B cell (primary cell): ENCODE results near the gene RAPGEF5. TPM values are rescaled to one million over a fixed set of nuclear protein-coding genes. Genes with fewer than 3 reads are reported as not detected.
"Not testable (repeated sequence)": the region's sequence is repeated elsewhere in the genome, so short reads cannot be mapped to it uniquely, and the experiment has no call there.

Experiments used
- ATAC-seq: fragments of 200-7000 bp; cut with Tn5 transposase; one replicate; pipeline ENCODE4 v1.10.0; 2021; ENCODE audit warnings: low read depth, mild to moderate bottlenecking, moderate number of reproducible peaks, moderate library complexity
- CTCF ChIA-PET: fragments of 350-600 bp; sonication (Branson Sonifier 250); formaldehyde crosslinking; loops from one replicate; lab custom pipeline; 2021; ENCODE audit warnings: antibody characterized with exemption, inconsistent platforms; lab: Charles Lee
- POLR2A ChIA-PET: fragments of 350-600 bp; sonication (Branson Sonifier 250); formaldehyde crosslinking; loops from one replicate; lab custom pipeline; 2021; ENCODE audit warnings: antibody characterized with exemption; lab: Charles Lee
- DNase-seq: peaks from one replicate; pipeline ENCODE4 v3.0.0; 2013
- H2AFZ ChIP-seq: 2 replicates; pipeline ENCODE4 v1.6.1; 2012; ENCODE audit warnings: mild to moderate bottlenecking, low read depth, low read length; ENCODE audit not compliant: insufficient read depth, poor library complexity, severe bottlenecking
- H3K27ac ChIP-seq, 2 donors: 1 replicate in 1 of 2; 2 replicates in 1 of 2; pipeline ENCODE4 v1.5.1; 2012 to 2013; ENCODE audit warnings: low read length in 2 of 2, mild to moderate bottlenecking in 2 of 2, moderate library complexity in 1 of 2
- H3K27me3 ChIP-seq, 4 experiments: fragments of 200-600 bp in 1 of 4; sonication (generic) in 1 of 4; replicated peaks in 1 of 4; 1 replicate in 2 of 4; 2 replicates in 2 of 4; pipeline versions ENCODE4 v1.6.1 to v1.7.0; 2013 to 2016; ENCODE audit warnings: low read length in 3 of 4, mild to moderate bottlenecking in 2 of 4, mixed read lengths in 1 of 4, moderate library complexity in 1 of 4; ENCODE audit not compliant: insufficient read depth in 4 of 4, control insufficient read depth in 3 of 4; ENCODE audit errors: control extremely low read depth in 1 of 4
- H3K36me3 ChIP-seq, 2 experiments: replicated peaks in 1 of 2; 1 replicate in 1 of 2; 2 replicates in 1 of 2; pipeline versions ENCODE4 v1.6.1 to v1.7.1; 2013; ENCODE audit warnings: low read length in 1 of 2; ENCODE audit not compliant: insufficient read depth in 2 of 2, control insufficient read depth in 1 of 2; ENCODE audit errors: control extremely low read depth in 1 of 2, extremely low read depth in 1 of 2
- H3K4me1 ChIP-seq, 2 donors: fragments of 200-600 bp in 1 of 2; sonication (generic) in 1 of 2; 1 replicate in 1 of 2; 2 replicates in 1 of 2; pipeline versions ENCODE4 v1.5.1 to v1.6.1; 2013 to 2017; ENCODE audit warnings: low read length in 2 of 2; ENCODE audit not compliant: control insufficient read depth in 2 of 2, insufficient read depth in 2 of 2
- H3K4me2 ChIP-seq: replicated peaks from 2 replicates; pipeline ENCODE3; 2012; ENCODE audit warnings: mild to moderate bottlenecking, low read depth, low read length; ENCODE audit not compliant: poor library complexity, severe bottlenecking
- H3K4me3 ChIP-seq, 5 experiments: fragments of 200-600 bp in 1 of 5; sonication (generic) in 1 of 5; 1 replicate in 3 of 5; 2 replicates in 2 of 5; pipeline versions ENCODE4 v1.5.1 to v1.7.0; 2011 to 2016; ENCODE audit warnings: low read length in 4 of 5, mild to moderate bottlenecking in 4 of 5, low read depth in 2 of 5, control low read depth in 1 of 5, moderate library complexity in 1 of 5; ENCODE audit not compliant: insufficient read depth in 1 of 5; ENCODE audit errors: control extremely low read depth in 1 of 5, extremely low read depth in 1 of 5
- H3K79me2 ChIP-seq: fragments of 200-600 bp; sonication (generic); one replicate; pipeline ENCODE4 v1.6.0; 2016; ENCODE audit warnings: low read length; ENCODE audit not compliant: control insufficient read depth, insufficient read depth
- H3K9ac ChIP-seq: fragments of 200-600 bp; sonication (generic); 2 replicates; pipeline ENCODE4 v1.6.1; 2017; ENCODE audit warnings: mild to moderate bottlenecking, low read length, moderate library complexity
- H3K9me3 ChIP-seq, 3 donors: one replicate each; pipeline versions ENCODE4 v1.6.1 to v1.7.1; 2013; ENCODE audit warnings: low read length in 2 of 3; ENCODE audit not compliant: control insufficient read depth in 2 of 3, insufficient read depth in 1 of 3; ENCODE audit errors: control extremely low read depth in 1 of 3
- H4K20me1 ChIP-seq: 2 replicates; pipeline ENCODE4 v1.6.0; 2012; ENCODE audit warnings: mild to moderate bottlenecking, low read length; ENCODE audit not compliant: insufficient read depth, control insufficient read depth, poor library complexity, severe bottlenecking
- H3K27ac Mint-ChIP-seq: one replicate; pipeline ENCODE4 v1.8.0; 2021; ENCODE audit warnings: mixed read lengths
- H3K27me3 Mint-ChIP-seq: one replicate; pipeline ENCODE4 v1.8.0; 2021; ENCODE audit warnings: mixed read lengths
- H3K4me1 Mint-ChIP-seq: one replicate; pipeline ENCODE4 v1.8.0; 2021; ENCODE audit warnings: mixed read lengths
- H3K4me3 Mint-ChIP-seq: one replicate; pipeline ENCODE4 v1.8.0; 2021; ENCODE audit warnings: mixed read lengths
- H3K9me3 Mint-ChIP-seq: one replicate; pipeline ENCODE4 v1.8.0; 2022; ENCODE audit warnings: mixed read lengths; ENCODE audit not compliant: insufficient read depth
- EZH2 ChIP-seq: IDR thresholded peaks from 2 replicates; pipeline ENCODE4 v1.6.1; 2012; ENCODE audit warnings: borderline replicate concordance, low read depth, mild to moderate bottlenecking, moderate library complexity, low read length; ENCODE audit not compliant: insufficient read depth, poor library complexity, severe bottlenecking
- WGBS: methylation state at CpG from one replicate; pipeline ENCODE4 v1.1.5; 2013; ENCODE audit warnings: missing lambda C conversion rate; ENCODE audit not compliant: insufficient coverage; 5-methylcytosine and 5-hydroxymethylcytosine counted together
- intact Hi-C: fragments of 100-400 bp; cut with micrococcal nuclease; formaldehyde crosslinking; loops from one replicate; pipeline ENCODE4 v1.10.0; 2022
- polyA plus RNA-seq: library from polyadenylated mRNA; depleted of rRNA; stranded (reverse); fragments of >200 nt; gene quantifications from 2 replicates; pipeline ENCODE4 v1.2.3, GENCODE V29; 2012
- total RNA-seq, 2 donors: library from RNA; stranded (reverse); fragments of 120-200 nt in 1 of 2; gene quantifications; 1 replicate in 1 of 2; 2 replicates in 1 of 2; pipeline versions ENCODE4 v1.2.3 to v1.2.4, GENCODE V29; 2013 to 2022
- TF ChIP-seq, protein P1 (sequence below): fragments of 200-600 bp; IDR thresholded peaks from one replicate; pipeline ENCODE4 v1.8.0; 2022; ENCODE audit warnings: antibody characterized with exemption, mild to moderate bottlenecking

RAPGEF5 gene
- total and polyA plus RNA-seq, 2 donors (not counting 1 experiment from before 2014, with no cell fraction given) = 1.5 to 37.6 TPM

DNA sequence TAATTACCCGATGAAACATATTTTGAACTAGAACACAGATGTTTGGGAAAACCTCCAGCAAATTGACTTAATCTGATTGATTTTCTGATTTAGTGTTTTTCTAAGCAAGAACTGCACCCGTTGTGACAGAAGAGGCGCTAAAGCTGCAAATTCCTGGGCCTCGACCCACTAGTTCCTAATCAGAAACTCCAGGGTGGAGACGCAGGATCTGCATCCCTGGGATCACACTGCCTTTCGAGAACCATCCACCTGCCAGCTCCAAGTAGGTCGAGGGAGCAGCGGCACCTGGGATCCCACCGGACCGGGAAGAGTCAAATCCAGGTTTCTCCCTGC lies 274.4 kb downstream of the RAPGEF5 start:
- H3K4me1 Mint-ChIP-seq = peaks cover 18% of the 10 kb centered on the region
- no peaks in the 10 kb centered on the region for H4K20me1 ChIP-seq
- no peak for ATAC-seq
- H3K27me3 Mint-ChIP-seq = peaks cover 31% of the 10 kb centered on the region
- H3K4me3 ChIP-seq = peak overlapping the region; percentile 12 to 80 (median 72)
- ChIA-PET CTCF (interaction anchor here (0.7 to 2.3 kb wide), 12 partner anchors 9 to 1196 kb away, joined by 3 to 11 read pairs (median 6); no protein-coding TSS in a partner anchor), POLR2A (interaction anchor here (0.6 kb wide), 1 partner anchor 125 kb away, joined by 3 read pairs; no protein-coding TSS in a partner anchor)
- WGBS = 2% methylated on average over 9 of the region's 10 CpGs
- peak overlapping the region; percentile 23 to 59 for H3K27ac ChIP-seq
- intact Hi-C loops = loop anchor here (1.0 to 10.0 kb wide), 5 partner anchors 81 to 1025 kb away; partner anchors contain the start of genes CDCA7L and KLHL7
- peaks cover 0 to 12% (median 9%) of the 10 kb centered on the region in 4 experiments for H3K27me3 ChIP-seq
- TF ChIP-seq, protein P1, sequence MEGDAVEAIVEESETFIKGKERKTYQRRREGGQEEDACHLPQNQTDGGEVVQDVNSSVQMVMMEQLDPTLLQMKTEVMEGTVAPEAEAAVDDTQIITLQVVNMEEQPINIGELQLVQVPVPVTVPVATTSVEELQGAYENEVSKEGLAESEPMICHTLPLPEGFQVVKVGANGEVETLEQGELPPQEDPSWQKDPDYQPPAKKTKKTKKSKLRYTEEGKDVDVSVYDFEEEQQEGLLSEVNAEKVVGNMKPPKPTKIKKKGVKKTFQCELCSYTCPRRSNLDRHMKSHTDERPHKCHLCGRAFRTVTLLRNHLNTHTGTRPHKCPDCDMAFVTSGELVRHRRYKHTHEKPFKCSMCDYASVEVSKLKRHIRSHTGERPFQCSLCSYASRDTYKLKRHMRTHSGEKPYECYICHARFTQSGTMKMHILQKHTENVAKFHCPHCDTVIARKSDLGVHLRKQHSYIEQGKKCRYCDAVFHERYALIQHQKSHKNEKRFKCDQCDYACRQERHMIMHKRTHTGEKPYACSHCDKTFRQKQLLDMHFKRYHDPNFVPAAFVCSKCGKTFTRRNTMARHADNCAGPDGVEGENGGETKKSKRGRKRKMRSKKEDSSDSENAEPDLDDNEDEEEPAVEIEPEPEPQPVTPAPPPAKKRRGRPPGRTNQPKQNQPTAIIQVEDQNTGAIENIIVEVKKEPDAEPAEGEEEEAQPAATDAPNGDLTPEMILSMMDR = no peak
- TF ChIP-seq EZH2 = no peak
- peak overlapping the region; percentile 75 for H3K27ac Mint-ChIP-seq
- H3K9me3 ChIP-seq = peaks cover 0 to 3% (median 0%) of the 10 kb centered on the region in 3 donors
- no peaks in the 10 kb centered on the region for H3K79me2 ChIP-seq
- peak overlapping the region; percentile 87 for H3K4me2 ChIP-seq
- peaks cover 8 to 14% of the 10 kb centered on the region in 2 donors for H3K4me1 ChIP-seq
- H3K4me3 Mint-ChIP-seq = peak overlapping the region; percentile 94
- peak overlapping the region; percentile 68 for H3K9ac ChIP-seq
- no peaks in the 10 kb centered on the region for H3K9me3 Mint-ChIP-seq
- DNase-seq = no peak
- no peaks in the 10 kb centered on the region for H3K36me3 ChIP-seq
- peak overlapping the region; percentile 83 for H2AFZ ChIP-seq

DNA sequence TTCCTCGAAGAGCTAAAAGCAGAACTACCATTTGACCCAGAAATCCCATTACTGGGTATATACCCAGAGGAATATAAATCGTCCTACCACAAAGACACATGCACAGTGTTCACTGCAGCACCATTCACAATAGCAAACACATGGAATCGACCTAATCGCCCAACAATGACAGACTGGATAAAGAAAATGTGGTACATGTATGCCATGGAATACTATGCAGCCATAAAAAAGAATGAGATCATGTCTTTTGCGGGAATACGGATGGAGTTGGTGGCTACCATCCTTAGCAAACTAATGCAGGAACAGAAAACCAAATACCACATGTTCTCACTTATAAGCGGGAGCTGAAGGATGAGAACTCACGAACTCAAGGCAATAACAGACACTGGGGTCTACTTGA lies 276.7 kb downstream of the RAPGEF5 start:
- POLR2A ChIA-PET, H3K4me3 Mint-ChIP-seq, H3K4me3 ChIP-seq, H3K9ac ChIP-seq, H3K9me3 Mint-ChIP-seq, H4K20me1 ChIP-seq, H3K27ac ChIP-seq, H3K36me3 ChIP-seq, ATAC-seq, H3K4me2 ChIP-seq, H2AFZ ChIP-seq, H3K27ac Mint-ChIP-seq, DNase-seq, H3K79me2 ChIP-seq, H3K9me3 ChIP-seq: not testable (repeated sequence)
- H3K27me3 ChIP-seq = peaks cover 0 to 12% (median 11%) of the 10 kb centered on the region in 4 experiments
- peaks cover 18% of the 10 kb centered on the region for H3K4me1 Mint-ChIP-seq
- peaks cover 45% of the 10 kb centered on the region for H3K27me3 Mint-ChIP-seq
- peaks cover 8 to 14% of the 10 kb centered on the region in 2 donors for H3K4me1 ChIP-seq
- WGBS = no CpG with 5 or more reads among the region's 8 CpGs
- CTCF ChIA-PET = interaction anchor here (0.9 kb wide), 1 partner anchor 823 kb away, joined by 3 read pairs; no protein-coding TSS in a partner anchor
- intact Hi-C loops = loop anchor here (5.0 to 10.0 kb wide), 3 partner anchors 135 to 1027 kb away; partner anchors contain the start of genes CDCA7L and KLHL7

DNA sequence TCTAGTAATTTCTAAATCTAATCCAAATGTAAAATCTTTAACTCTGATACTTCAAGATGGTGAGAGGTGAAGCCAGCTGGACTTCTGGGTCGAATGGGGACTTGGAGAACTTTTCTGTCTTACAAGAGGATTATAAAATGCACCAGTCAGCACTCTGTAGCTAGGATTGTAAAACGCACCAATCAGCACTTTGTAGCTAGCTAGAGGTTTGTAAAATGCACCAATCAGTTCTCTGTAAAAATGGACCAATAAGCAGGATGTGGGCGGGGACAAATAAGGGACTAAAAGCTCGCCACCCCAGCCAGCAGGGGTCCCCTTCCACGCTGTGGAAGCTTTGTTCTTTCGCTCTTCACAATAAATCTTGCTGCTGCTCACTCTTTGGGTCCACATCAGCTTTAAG lies 278.1 kb downstream of the RAPGEF5 start:
- Mint-ChIP-seq H3K27me3 (peaks cover 52% of the 10 kb centered on the region), H3K4me1 (peaks cover 16% of the 10 kb centered on the region)
- H3K4me3 Mint-ChIP-seq, DNase-seq, H3K27ac Mint-ChIP-seq, POLR2A ChIA-PET, ATAC-seq, H3K9me3 Mint-ChIP-seq, H3K36me3 ChIP-seq, H3K9me3 ChIP-seq, H3K27ac ChIP-seq, H3K4me3 ChIP-seq, CTCF ChIA-PET, H2AFZ ChIP-seq, H3K9ac ChIP-seq, H3K4me2 ChIP-seq, H3K79me2 ChIP-seq, intact Hi-C loops, H4K20me1 ChIP-seq: not testable (repeated sequence)
- H3K4me1 ChIP-seq = peaks cover 8 to 13% of the 10 kb centered on the region in 2 donors
- H3K27me3 ChIP-seq = peaks cover 0 to 12% (median 11%) of the 10 kb centered on the region in 4 experiments
- 93% methylated on average over 5 of the region's 6 CpGs for whole genome bisulfite sequencing
